HG03571 (cell line): ENCODE data around the gene SEC14L3.

Source experiments
- ATAC-seq: cut with Tn5 transposase; IDR thresholded peaks from one replicate; pipeline ENCODE4 v1.9.1; 2021; ENCODE audit not compliant: unreplicated experiment

SEC14L3 gene

GRCh38 chr22:30423959-30424533, 47.8 kb downstream of the SEC14L3 start:
- ATAC-seq, result peak; percentile 85

GRCh38 chr22:30423301-30423958, 48.4 kb downstream of the SEC14L3 start:
- ATAC-seq, result peak; percentile 22

- no peak for ATAC-seq
Measured at GRCh38 chr22:30422481-30423300, 49.1 kb downstream of the SEC14L3 start.

GRCh38 chr22:30421695-30422480, 49.9 kb downstream of the SEC14L3 start:
- no peak for ATAC-seq

GRCh38 chr22:30420347-30421125, 51.3 kb downstream of the SEC14L3 start:
- no peak for ATAC-seq

GRCh38 chr22:30416837-30417236, 55.0 kb downstream of the SEC14L3 start:
- ATAC-seq, result no peak

GRCh38 chr22:30416403-30416802, 55.4 kb downstream of the SEC14L3 start:
- ATAC-seq, result no peak

GRCh38 chr22:30414525-30415047, 57.2 kb downstream of the SEC14L3 start:
- no peak for ATAC-seq

- ATAC-seq, result no peak
Measured at GRCh38 chr22:30413745-30414524, 57.9 kb downstream of the SEC14L3 start.

- ATAC-seq, result no peak
Measured at GRCh38 chr22:30413001-30413400, 58.8 kb downstream of the SEC14L3 start.

- ATAC-seq, result no peak
Measured at GRCh38 chr22:30411780-30412179, 60.0 kb downstream of the SEC14L3 start.
